B cell (primary cell): ENCODE results near the gene NPAS3. TPM values are rescaled to one million over a fixed set of nuclear protein-coding genes. Genes with fewer than 3 reads are reported as not detected.

Source experiments
- ATAC-seq: fragments of 200-7000 bp; cut with Tn5 transposase; one replicate; pipeline ENCODE4 v1.10.0; 2021; ENCODE audit warnings: low read depth, mild to moderate bottlenecking, moderate number of reproducible peaks, moderate library complexity
- CTCF ChIA-PET: fragments of 350-600 bp; sonication (Branson Sonifier 250); formaldehyde crosslinking; loops from one replicate; lab custom pipeline; 2021; ENCODE audit warnings: antibody characterized with exemption, inconsistent platforms; lab: Charles Lee
- POLR2A ChIA-PET: fragments of 350-600 bp; sonication (Branson Sonifier 250); formaldehyde crosslinking; loops from one replicate; lab custom pipeline; 2021; ENCODE audit warnings: antibody characterized with exemption; lab: Charles Lee
- DNase-seq: peaks from one replicate; pipeline ENCODE4 v3.0.0; 2013
- H2AFZ ChIP-seq: 2 replicates; pipeline ENCODE4 v1.6.1; 2012; ENCODE audit warnings: mild to moderate bottlenecking, low read depth, low read length; ENCODE audit not compliant: insufficient read depth, poor library complexity, severe bottlenecking
- H3K27ac ChIP-seq, 2 donors: 1 replicate in 1 of 2; 2 replicates in 1 of 2; pipeline ENCODE4 v1.5.1; 2012 to 2013; ENCODE audit warnings: low read length in 2 of 2, mild to moderate bottlenecking in 2 of 2, moderate library complexity in 1 of 2
- H3K27me3 ChIP-seq, 4 experiments: fragments of 200-600 bp in 1 of 4; sonication (generic) in 1 of 4; replicated peaks in 1 of 4; 1 replicate in 2 of 4; 2 replicates in 2 of 4; pipeline versions ENCODE4 v1.6.1 to v1.7.0; 2013 to 2016; ENCODE audit warnings: low read length in 3 of 4, mild to moderate bottlenecking in 2 of 4, mixed read lengths in 1 of 4, moderate library complexity in 1 of 4; ENCODE audit not compliant: insufficient read depth in 4 of 4, control insufficient read depth in 3 of 4; ENCODE audit errors: control extremely low read depth in 1 of 4
- H3K36me3 ChIP-seq, 2 experiments: replicated peaks in 1 of 2; 1 replicate in 1 of 2; 2 replicates in 1 of 2; pipeline versions ENCODE4 v1.6.1 to v1.7.1; 2013; ENCODE audit warnings: low read length in 1 of 2; ENCODE audit not compliant: insufficient read depth in 2 of 2, control insufficient read depth in 1 of 2; ENCODE audit errors: control extremely low read depth in 1 of 2, extremely low read depth in 1 of 2
- H3K4me1 ChIP-seq, 2 donors: fragments of 200-600 bp in 1 of 2; sonication (generic) in 1 of 2; 1 replicate in 1 of 2; 2 replicates in 1 of 2; pipeline versions ENCODE4 v1.5.1 to v1.6.1; 2013 to 2017; ENCODE audit warnings: low read length in 2 of 2; ENCODE audit not compliant: control insufficient read depth in 2 of 2, insufficient read depth in 2 of 2
- H3K4me2 ChIP-seq: replicated peaks from 2 replicates; pipeline ENCODE3; 2012; ENCODE audit warnings: mild to moderate bottlenecking, low read depth, low read length; ENCODE audit not compliant: poor library complexity, severe bottlenecking
- H3K4me3 ChIP-seq, 5 experiments: fragments of 200-600 bp in 1 of 5; sonication (generic) in 1 of 5; 1 replicate in 3 of 5; 2 replicates in 2 of 5; pipeline versions ENCODE4 v1.5.1 to v1.7.0; 2011 to 2016; ENCODE audit warnings: low read length in 4 of 5, mild to moderate bottlenecking in 4 of 5, low read depth in 2 of 5, control low read depth in 1 of 5, moderate library complexity in 1 of 5; ENCODE audit not compliant: insufficient read depth in 1 of 5; ENCODE audit errors: control extremely low read depth in 1 of 5, extremely low read depth in 1 of 5
- H3K79me2 ChIP-seq: fragments of 200-600 bp; sonication (generic); one replicate; pipeline ENCODE4 v1.6.0; 2016; ENCODE audit warnings: low read length; ENCODE audit not compliant: control insufficient read depth, insufficient read depth
- H3K9ac ChIP-seq: fragments of 200-600 bp; sonication (generic); 2 replicates; pipeline ENCODE4 v1.6.1; 2017; ENCODE audit warnings: mild to moderate bottlenecking, low read length, moderate library complexity
- H3K9me3 ChIP-seq, 3 donors: one replicate each; pipeline versions ENCODE4 v1.6.1 to v1.7.1; 2013; ENCODE audit warnings: low read length in 2 of 3; ENCODE audit not compliant: control insufficient read depth in 2 of 3, insufficient read depth in 1 of 3; ENCODE audit errors: control extremely low read depth in 1 of 3
- H4K20me1 ChIP-seq: 2 replicates; pipeline ENCODE4 v1.6.0; 2012; ENCODE audit warnings: mild to moderate bottlenecking, low read length; ENCODE audit not compliant: insufficient read depth, control insufficient read depth, poor library complexity, severe bottlenecking
- H3K27ac Mint-ChIP-seq: one replicate; pipeline ENCODE4 v1.8.0; 2021; ENCODE audit warnings: mixed read lengths
- H3K27me3 Mint-ChIP-seq: one replicate; pipeline ENCODE4 v1.8.0; 2021; ENCODE audit warnings: mixed read lengths
- H3K4me1 Mint-ChIP-seq: one replicate; pipeline ENCODE4 v1.8.0; 2021; ENCODE audit warnings: mixed read lengths
- H3K4me3 Mint-ChIP-seq: one replicate; pipeline ENCODE4 v1.8.0; 2021; ENCODE audit warnings: mixed read lengths
- H3K9me3 Mint-ChIP-seq: one replicate; pipeline ENCODE4 v1.8.0; 2022; ENCODE audit warnings: mixed read lengths; ENCODE audit not compliant: insufficient read depth
- EZH2 ChIP-seq: IDR thresholded peaks from 2 replicates; pipeline ENCODE4 v1.6.1; 2012; ENCODE audit warnings: borderline replicate concordance, low read depth, mild to moderate bottlenecking, moderate library complexity, low read length; ENCODE audit not compliant: insufficient read depth, poor library complexity, severe bottlenecking
- WGBS: methylation state at CpG from one replicate; pipeline ENCODE4 v1.1.5; 2013; ENCODE audit warnings: missing lambda C conversion rate; ENCODE audit not compliant: insufficient coverage; 5-methylcytosine and 5-hydroxymethylcytosine counted together
- intact Hi-C: fragments of 100-400 bp; cut with micrococcal nuclease; formaldehyde crosslinking; loops from one replicate; pipeline ENCODE4 v1.10.0; 2022
- polyA plus RNA-seq: library from polyadenylated mRNA; depleted of rRNA; stranded (reverse); fragments of >200 nt; gene quantifications from 2 replicates; pipeline ENCODE4 v1.2.3, GENCODE V29; 2012
- total RNA-seq, 2 donors: library from RNA; stranded (reverse); fragments of 120-200 nt in 1 of 2; gene quantifications; 1 replicate in 1 of 2; 2 replicates in 1 of 2; pipeline versions ENCODE4 v1.2.3 to v1.2.4, GENCODE V29; 2013 to 2022
- TF ChIP-seq, protein P1 (sequence below): fragments of 200-600 bp; IDR thresholded peaks from one replicate; pipeline ENCODE4 v1.8.0; 2022; ENCODE audit warnings: antibody characterized with exemption, mild to moderate bottlenecking

The NPAS3 gene
- total and polyA plus RNA-seq, 2 donors (not counting 1 experiment from before 2014, with no cell fraction given), result not detected

DNA sequence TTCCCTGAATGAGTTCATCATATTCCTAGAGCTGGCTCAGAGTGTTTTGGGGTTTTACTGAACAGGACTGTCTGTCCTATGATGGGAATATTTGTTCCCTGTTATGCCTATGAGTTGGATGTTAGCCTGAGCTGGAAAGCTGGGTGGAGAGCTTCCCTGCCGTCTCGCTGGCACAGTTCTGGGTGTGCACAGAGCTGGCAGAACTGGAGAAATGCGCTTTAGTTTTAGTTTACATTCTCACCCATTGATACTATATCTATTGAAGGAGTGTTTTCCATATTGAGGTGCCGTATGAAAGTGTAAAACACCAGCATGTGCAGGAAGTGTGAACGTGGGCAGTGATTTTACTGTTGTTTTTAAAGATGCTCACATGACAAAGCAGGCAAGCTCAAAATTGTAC is 549.9 kb downstream of the NPAS3 start:
- H3K4me1 ChIP-seq, result no peaks in the 10 kb centered on the region
- no peaks in the 10 kb centered on the region for H3K27me3 Mint-ChIP-seq
- WGBS, result 80% methylated on average over 1 of the region's 5 CpGs
- H3K36me3 ChIP-seq, result no peaks in the 10 kb centered on the region
- peaks cover 4% of the 10 kb centered on the region for H3K4me1 Mint-ChIP-seq
- H3K27me3 ChIP-seq, result peaks cover 0 to 4% (median 0%) of the 10 kb centered on the region in 4 experiments
- CTCF ChIA-PET, result no interaction called here
- no peak overlapping the region for H2AFZ ChIP-seq
- no peak overlapping the region for H3K9ac ChIP-seq
- no peak overlapping the region for H3K4me2 ChIP-seq
- no peak overlapping the region for H3K27ac Mint-ChIP-seq
- TF ChIP-seq, protein P1, sequence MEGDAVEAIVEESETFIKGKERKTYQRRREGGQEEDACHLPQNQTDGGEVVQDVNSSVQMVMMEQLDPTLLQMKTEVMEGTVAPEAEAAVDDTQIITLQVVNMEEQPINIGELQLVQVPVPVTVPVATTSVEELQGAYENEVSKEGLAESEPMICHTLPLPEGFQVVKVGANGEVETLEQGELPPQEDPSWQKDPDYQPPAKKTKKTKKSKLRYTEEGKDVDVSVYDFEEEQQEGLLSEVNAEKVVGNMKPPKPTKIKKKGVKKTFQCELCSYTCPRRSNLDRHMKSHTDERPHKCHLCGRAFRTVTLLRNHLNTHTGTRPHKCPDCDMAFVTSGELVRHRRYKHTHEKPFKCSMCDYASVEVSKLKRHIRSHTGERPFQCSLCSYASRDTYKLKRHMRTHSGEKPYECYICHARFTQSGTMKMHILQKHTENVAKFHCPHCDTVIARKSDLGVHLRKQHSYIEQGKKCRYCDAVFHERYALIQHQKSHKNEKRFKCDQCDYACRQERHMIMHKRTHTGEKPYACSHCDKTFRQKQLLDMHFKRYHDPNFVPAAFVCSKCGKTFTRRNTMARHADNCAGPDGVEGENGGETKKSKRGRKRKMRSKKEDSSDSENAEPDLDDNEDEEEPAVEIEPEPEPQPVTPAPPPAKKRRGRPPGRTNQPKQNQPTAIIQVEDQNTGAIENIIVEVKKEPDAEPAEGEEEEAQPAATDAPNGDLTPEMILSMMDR, result no peak
- TF ChIP-seq EZH2, result no peak
- no peak overlapping the region for H3K4me3 Mint-ChIP-seq
- H3K9me3 Mint-ChIP-seq, result peaks cover 2% of the 10 kb centered on the region
- POLR2A ChIA-PET, result no interaction called here
- peaks cover 0 to 2% (median 0%) of the 10 kb centered on the region in 3 donors for H3K9me3 ChIP-seq
- no peaks in the 10 kb centered on the region for H3K79me2 ChIP-seq
- H3K27ac ChIP-seq, result no peak overlapping the region
- no peaks in the 10 kb centered on the region for H4K20me1 ChIP-seq
- H3K4me3 ChIP-seq, result no peak overlapping the region
- intact Hi-C loops, result no loop called here
- ATAC-seq (no peak), DNase-seq (no peak)

DNA sequence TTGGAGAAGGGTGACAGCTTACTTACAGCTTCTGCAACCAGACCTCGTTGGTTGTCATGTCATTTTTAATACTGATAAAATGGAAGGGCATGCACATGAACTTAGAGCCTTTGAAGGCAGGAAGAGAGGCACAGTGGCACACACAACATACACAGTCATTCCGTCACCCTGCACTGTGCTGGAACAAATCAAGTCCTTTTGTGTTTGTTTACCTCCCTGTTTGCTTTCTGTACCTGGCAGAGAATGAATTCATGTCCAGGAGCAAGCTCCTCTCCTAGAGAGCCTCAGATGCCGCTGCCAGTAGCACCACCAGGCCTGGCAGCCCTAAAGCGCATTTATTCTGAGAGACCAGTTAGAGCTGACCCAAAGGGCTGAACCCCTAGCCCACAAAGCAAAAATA is 551.9 kb downstream of the NPAS3 start:
- H2AFZ ChIP-seq, result no peak overlapping the region
- no peak overlapping the region for H3K9ac ChIP-seq
- Mint-ChIP-seq H3K4me1 (no peaks in the 10 kb centered on the region), H3K9me3 (peaks cover 2% of the 10 kb centered on the region), H3K4me3 (no peak overlapping the region), H3K27me3 (no peaks in the 10 kb centered on the region), H3K27ac (no peak overlapping the region)
- peaks cover 0 to 5% (median 0%) of the 10 kb centered on the region in 3 donors for H3K9me3 ChIP-seq
- H3K27me3 ChIP-seq, result no peaks in the 10 kb centered on the region
- no peak overlapping the region for H3K27ac ChIP-seq
- WGBS, result 81% methylated on average over 3 of the region's 4 CpGs
- H3K4me1 ChIP-seq, result no peaks in the 10 kb centered on the region
- H3K79me2 ChIP-seq, result no peaks in the 10 kb centered on the region
- ATAC-seq (no peak), DNase-seq (no peak)
- POLR2A ChIA-PET, result no interaction called here
- no peaks in the 10 kb centered on the region for H4K20me1 ChIP-seq
- no peaks in the 10 kb centered on the region for H3K36me3 ChIP-seq
- H3K4me3 ChIP-seq, result no peak overlapping the region
- TF ChIP-seq, protein P1, result no peak
- no peak for TF ChIP-seq EZH2
- CTCF ChIA-PET, result no interaction called here
- intact Hi-C loops, result no loop called here
- H3K4me2 ChIP-seq, result no peak overlapping the region
